ENCODE measurements around the gene STAT5B. TPM values are rescaled to one million over a fixed set of nuclear protein-coding genes. Genes with fewer than 3 reads are reported as not detected.
A peak's percentile ranks its signal among the peaks of the same experiment; 100 is the strongest.

The STAT5B gene
- total and polyA plus RNA-seq, 2 of the 13 experiments (the other 11 are each of a cell fraction or from before 2014, with no cell fraction given): 21.0 to 42.8 TPM

DNA sequence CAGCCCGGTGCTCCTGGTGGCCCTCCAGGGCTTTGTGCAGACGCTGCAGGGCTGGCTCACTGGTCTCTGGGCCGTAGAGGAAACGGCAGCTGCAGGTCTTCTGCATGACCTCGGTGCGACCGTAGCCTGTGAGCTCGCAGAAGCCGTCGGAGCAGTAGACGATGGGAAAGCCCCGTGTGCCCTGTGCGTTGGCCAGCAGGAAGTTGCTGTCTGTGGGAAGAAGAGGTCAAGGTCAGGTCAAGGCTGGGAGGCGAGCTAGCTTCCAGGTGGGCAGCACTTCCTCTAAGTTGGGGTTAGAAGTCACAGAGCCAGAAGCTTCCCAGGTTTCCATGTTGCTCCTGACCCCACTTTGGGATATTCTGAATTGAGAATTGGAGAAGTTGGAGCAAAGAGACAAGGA lies 97.4 kb downstream of the STAT5B start (continued):
- peak; percentile 78 for TF ChIP-seq SKIL (CRISPR knock-in tag; IDR thresholded peaks at IDR 0.05; ENCODE audit: borderline replicate concordance)
- peak; percentile 87 for TF ChIP-seq SKI (IDR thresholded peaks at IDR 0.05; ENCODE audit: partially characterized antibody)
- no peak for TF ChIP-seq GZF1 (CRISPR knock-in tag; IDR thresholded peaks at IDR 0.05)
- TF ChIP-seq ZSCAN25 (CRISPR knock-in tag; IDR thresholded peaks at IDR 0.05): no peak
- TF ChIP-seq USF2 (IDR thresholded peaks at IDR 0.05; ENCODE audit: low read depth, low read length): no peak
- no peak for TF ChIP-seq USF2 (CRISPR knock-in tag; IDR thresholded peaks at IDR 0.05; ENCODE audit: borderline replicate concordance)
- peak; percentile 47 to 68; a peak in 2 of 4 replicates for TF ChIP-seq NR2F1 (CRISPR knock-in tag; IDR thresholded peaks at IDR 0.05)
- TF ChIP-seq GABPB1 (CRISPR knock-in tag; IDR thresholded peaks at IDR 0.05): peak; percentile 51; the same call in 1 of the 2 replicates
- TF ChIP-seq, protein P1, sequence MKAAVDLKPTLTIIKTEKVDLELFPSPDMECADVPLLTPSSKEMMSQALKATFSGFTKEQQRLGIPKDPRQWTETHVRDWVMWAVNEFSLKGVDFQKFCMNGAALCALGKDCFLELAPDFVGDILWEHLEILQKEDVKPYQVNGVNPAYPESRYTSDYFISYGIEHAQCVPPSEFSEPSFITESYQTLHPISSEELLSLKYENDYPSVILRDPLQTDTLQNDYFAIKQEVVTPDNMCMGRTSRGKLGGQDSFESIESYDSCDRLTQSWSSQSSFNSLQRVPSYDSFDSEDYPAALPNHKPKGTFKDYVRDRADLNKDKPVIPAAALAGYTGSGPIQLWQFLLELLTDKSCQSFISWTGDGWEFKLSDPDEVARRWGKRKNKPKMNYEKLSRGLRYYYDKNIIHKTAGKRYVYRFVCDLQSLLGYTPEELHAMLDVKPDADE (CRISPR knock-in tag; IDR thresholded peaks at IDR 0.05): no peak
- no peak for TF ChIP-seq LRRFIP1 (CRISPR knock-in tag; conservative IDR thresholded peaks at IDR 0.05)
- TF ChIP-seq ZMYM3 (CRISPR knock-in tag; IDR thresholded peaks at IDR 0.05): no peak
- no peak for TF ChIP-seq ZNF180 (CRISPR knock-in tag; IDR thresholded peaks at IDR 0.05; ENCODE audit: borderline replicate concordance, low read depth)
- TF ChIP-seq HNRNPLL (IDR thresholded peaks at IDR 0.05; ENCODE audit: low read depth, low read length, poor library complexity, severe bottlenecking): peak; percentile 27
- TF ChIP-seq, protein P2, sequence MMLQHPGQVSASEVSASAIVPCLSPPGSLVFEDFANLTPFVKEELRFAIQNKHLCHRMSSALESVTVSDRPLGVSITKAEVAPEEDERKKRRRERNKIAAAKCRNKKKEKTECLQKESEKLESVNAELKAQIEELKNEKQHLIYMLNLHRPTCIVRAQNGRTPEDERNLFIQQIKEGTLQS (CRISPR knock-in tag; IDR thresholded peaks at IDR 0.05): no peak
- no peak for TF ChIP-seq NFRKB (IDR thresholded peaks at IDR 0.05)
- TF ChIP-seq RXRB (CRISPR knock-in tag; IDR thresholded peaks at IDR 0.05; ENCODE audit: borderline replicate concordance): peak; percentile 64
- TF ChIP-seq CREM (IDR thresholded peaks at IDR 0.05): no peak
- no peak for TF ChIP-seq CREM (CRISPR knock-in tag; IDR thresholded peaks at IDR 0.05)
- peak; percentile 92 for TF ChIP-seq RXRA (CRISPR knock-in tag; IDR thresholded peaks at IDR 0.05)
- TF ChIP-seq, protein P3, sequence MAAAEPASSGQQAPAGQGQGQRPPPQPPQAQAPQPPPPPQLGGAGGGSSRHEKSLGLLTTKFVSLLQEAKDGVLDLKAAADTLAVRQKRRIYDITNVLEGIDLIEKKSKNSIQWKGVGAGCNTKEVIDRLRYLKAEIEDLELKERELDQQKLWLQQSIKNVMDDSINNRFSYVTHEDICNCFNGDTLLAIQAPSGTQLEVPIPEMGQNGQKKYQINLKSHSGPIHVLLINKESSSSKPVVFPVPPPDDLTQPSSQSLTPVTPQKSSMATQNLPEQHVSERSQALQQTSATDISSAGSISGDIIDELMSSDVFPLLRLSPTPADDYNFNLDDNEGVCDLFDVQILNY (CRISPR knock-in tag; conservative IDR thresholded peaks at IDR 0.05): no peak
- TF ChIP-seq ZNF597 (CRISPR knock-in tag; IDR thresholded peaks at IDR 0.05): no peak
